Stimulated activated CD4-positive, alpha-beta T cell treated with anti-CD3 and anti-CD28 coated beads, Interleukin-15, amount 100 ng/mL, for 48 hours (primary cell): ENCODE measurements around the gene ZNF620.
"Not testable (repeated sequence)": the region's sequence is repeated elsewhere in the genome, so short reads cannot be mapped to it uniquely, and the experiment has no call there.

Experiments
- DNase-seq, 2 donors: peaks; one replicate each; pipeline ENCODE4 v3.0.0-alpha.2; 2020; ENCODE audit warnings: low read depth in 2 of 2

The ZNF620 gene

DNA sequence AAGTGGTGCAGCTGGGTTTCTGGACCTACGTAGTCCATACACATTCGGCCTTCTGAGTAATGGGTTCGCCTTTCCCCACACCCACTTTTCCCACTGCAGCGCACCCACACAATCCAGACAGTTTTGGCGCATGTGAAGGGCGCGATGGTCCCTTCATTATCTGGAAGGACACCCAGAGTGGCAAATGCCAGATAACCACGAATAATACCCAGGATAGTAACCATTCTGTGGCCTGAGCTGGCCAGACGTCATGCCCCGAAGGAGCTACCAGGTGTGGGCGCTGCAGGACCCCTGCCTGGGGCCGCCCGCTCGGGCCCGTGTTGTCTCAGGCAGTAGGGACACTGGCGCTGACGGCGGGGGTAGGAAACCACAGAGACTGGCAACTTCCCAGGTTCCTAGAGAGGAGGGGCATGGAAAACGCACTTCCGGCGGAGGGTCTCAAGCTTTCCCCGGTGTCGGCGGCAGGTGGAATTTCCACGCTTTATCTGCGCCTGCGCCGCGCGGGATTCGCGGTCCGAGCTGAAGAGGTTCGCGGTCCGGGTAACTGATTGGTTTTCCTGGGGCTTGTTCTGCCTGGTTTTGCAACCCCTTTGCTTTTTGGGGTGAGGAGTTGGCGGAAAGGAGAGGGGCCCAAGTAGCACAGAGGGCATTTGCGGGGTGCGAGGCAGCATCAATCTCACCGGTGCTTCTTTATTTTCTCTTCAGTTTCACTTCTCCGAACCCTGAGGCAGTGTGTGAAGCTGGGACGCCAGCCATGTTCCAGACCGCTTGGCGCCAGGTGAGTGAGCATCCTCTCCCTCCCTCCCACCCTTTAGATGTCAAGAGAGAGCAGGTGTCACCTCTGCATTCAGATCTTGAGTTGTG lies at the start of gene ZNF620:
ZNF620 (plus strand) TSS at position 441 of the 864 bp plus-strand sequence; CDS start at position 755, 314 bp downstream.
- DNase-seq, result peak in 1 of 2 donors; percentile 11

DNA sequence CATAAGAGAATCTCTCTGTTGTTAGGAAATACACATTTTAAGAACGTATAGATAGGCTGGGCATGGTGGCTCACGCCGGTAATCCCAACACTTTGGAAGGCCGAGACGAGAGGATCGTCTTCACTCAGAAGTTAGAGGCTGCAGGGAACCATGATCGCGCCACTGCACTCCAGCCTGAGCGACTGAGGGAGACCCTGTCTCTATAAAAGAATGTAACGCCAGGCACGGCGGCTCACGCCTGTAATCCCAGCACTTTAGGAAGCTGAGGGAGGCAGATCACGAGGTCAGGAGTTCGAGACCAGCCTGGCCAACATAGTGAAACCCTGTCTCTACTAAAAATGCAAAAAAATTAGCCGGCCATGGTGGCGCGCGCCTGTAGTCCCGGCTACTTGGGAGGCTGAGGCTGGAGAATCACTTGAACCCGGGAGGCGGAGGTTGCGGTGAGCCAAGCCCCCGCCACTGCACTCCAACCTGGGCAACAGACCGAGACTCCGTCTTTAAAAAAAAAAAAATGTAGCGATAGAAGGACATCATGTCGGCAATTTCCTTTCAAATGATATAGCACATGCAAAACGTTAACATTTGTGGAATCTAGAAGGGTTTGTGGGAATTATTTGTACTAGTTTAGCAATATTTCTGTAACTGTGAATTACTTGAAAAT lies 49.4 kb upstream of the ZNF620 start:
- DNase-seq, result no peak

DNA sequence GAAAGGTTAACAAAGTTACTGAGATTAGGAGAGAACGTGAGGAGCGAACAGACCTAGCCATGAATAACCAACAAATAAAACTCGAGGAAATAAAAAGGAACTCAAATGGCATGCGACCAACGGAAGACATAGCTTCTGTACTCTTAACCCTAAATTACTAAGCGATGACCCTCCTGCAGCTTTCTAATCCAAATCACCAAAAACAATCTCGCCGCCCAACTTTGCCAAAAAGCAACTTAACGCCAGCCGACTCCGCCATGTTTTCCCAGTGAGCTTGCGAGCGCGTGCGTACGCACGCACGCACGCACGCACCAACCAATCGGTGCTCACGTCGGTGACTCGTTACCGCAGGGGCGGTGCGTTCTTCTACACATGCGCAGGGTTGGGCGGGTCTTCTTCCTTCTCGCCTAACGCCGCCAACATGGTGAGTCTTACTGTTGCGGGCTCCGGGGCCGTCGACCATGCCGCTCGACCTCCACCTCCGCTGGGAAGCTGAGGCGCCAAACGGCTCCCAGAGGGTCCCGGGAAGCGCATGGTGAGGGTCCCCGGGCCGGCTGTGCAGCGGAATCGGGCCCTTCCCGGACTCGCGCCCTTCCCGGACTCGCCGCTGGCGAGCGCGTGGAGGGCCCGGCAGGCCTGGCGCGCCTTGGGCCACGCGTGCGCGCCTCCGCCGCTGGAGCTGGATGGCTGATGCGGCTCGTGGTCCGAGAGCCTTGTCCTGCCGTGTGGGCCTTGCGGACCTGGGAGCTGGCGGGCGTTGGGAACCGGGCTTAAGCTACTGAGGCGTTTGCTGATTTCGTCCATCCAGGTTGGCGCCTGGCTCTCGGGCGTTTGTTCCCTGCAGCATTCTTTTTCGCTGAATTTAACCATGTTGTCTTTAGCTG lies 48.7 kb upstream of the ZNF620 start, which contains the start of gene RPL14:
RPL14 (plus strand) TSS at position 400 of the 884 bp plus-strand sequence; CDS start at position 533, 133 bp downstream.
- peak; percentile 92 to 93 for DNase-seq

DNA sequence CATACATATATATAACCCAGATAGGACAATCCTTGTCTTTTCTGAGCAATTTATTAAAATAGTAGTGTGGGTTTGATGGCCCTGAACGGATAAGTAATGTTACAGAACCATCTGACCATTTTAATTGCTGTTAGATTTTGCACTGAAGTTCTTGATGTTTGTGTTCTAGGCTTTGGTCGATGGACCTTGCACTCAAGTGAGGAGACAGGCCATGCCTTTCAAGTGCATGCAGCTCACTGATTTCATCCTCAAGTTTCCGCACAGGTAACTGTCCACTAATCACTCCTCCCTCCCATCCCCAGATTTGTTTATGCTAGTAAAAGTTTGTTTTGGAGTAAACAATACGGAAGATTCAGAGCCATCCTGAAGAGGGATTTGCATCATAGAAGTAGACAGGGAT lies 47.4 kb upstream of the ZNF620 start:
- DNase-seq, result no peak

DNA sequence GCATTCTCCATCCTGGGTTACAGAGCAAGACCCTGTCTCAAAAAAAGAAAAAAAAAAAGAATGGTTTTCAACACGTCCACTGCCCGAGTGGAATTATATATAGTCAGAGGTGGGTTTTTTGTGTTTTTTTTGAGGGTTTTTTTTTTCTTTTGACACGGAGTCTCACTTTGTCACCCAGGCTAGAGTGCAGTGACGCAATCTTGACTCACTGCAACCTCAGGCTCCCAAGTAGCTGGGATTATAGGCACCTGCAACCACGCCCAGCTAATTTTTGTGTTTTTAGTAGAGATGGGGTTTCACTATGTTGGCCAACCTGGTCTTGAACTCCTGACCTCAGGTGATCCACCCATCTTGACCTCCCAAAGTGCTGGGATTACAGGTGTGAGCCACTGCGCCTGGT lies 45.4 kb upstream of the ZNF620 start:
- DNase-seq, result not testable (repeated sequence)

DNA sequence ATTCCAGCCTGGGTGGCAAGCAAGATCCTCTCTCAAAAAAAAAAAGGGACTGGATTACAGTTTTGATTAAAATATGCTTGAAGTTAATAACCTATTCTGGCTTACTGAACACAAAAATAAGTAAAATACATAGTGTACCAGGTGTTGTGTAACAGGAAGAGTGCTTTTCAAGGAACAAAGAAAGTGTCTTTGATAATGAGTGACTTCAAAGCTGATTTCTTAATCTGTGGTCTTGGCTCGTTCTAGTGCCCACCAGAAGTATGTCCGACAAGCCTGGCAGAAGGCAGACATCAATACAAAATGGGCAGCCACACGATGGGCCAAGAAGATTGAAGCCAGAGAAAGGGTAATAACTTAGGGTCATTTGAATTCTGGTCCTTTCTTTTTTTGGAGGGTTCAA lies 44.7 kb upstream of the ZNF620 start:
- DNase-seq, result no peak

DNA sequence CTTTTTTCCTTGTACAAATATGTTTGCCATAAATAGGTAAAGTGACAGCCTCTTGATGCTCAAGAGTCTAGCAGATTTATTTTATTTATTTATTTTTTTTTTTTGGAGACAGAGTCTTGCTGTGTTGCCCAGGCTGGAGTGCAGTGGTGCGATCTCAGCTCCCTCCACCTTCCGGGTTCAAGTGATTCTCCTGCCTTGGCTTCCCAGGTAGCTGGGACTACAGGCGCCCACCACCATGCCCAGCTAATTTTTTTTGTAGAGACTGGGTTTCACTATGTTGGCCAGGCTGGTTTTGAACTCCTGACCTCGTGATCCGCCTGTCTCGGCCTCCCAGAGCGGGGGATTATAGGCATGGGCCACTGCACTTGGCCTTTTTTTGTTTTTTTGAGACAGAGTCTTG lies 43.0 kb upstream of the ZNF620 start:
- DNase-seq, result not testable (repeated sequence)

DNA sequence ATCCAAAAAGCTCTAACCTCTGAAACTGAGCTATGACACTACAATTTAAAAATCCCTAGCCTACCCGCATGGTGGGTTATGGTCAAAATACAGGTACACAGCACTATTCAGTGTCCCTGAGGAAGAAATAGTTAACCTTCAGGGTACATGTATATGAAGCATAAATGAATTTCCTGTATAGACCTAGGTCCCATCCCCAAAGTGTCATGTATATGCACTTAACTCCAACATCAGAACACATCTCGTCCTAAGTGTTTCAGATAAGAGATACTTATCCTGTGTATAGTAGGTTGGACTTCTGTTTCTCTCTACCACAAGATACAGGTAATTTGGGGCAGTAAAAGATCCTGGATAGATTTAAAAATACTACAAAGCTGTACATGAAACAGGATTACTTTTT lies 42.3 kb upstream of the ZNF620 start:
- DNase-seq, result no peak

DNA sequence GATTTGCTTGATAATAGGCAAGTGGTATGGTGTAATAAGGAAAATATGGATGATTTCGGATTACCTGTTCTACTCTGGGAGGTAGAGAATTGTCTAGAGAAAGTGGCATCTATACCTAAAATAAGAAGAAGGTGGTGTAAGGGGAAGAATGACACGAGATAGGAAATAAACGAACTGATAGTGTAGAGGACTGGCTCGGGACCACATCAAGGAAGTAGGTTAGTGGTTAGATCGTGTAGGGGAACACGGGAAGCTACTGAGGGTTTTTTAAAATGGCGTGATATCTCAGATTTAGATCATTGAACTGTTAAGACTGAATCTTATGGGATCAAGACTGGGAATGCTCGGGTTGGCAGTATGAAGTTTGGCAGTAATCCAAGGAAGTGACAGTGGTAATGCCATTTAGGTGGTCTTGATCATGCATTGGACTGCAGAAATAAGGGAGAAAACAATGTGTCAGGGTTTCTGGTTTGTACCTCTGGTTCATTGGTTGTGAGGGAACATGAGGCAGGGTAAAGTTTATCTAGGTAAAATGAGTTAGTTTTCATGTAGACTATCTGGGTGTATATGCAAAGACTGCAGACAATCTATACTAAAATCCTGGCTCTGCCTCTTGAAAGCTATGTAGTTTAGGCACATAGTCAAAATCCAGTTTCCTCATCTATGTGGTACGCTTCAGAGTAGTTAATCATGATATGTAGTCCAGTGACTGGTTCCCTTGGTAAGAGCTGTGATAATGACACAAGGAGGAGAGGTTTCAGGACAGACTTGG lies 41.3 kb upstream of the ZNF620 start:
- DNase-seq, result no peak

DNA sequence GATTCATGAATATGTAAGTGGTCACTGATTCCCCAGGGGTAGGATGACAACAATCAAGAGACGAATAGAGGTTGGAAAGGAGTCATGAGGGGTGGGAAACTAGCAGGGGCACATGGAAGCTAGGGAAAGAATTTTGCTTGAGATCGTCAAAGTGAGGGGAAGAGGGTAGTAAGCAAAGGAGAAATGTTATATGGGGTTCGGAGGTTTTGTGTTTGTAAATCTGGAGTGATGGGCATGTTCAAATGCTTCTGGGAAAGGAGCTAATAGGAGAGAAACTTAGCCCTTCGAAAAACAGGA lies 40.8 kb upstream of the ZNF620 start:
- no peak for DNase-seq

DNA sequence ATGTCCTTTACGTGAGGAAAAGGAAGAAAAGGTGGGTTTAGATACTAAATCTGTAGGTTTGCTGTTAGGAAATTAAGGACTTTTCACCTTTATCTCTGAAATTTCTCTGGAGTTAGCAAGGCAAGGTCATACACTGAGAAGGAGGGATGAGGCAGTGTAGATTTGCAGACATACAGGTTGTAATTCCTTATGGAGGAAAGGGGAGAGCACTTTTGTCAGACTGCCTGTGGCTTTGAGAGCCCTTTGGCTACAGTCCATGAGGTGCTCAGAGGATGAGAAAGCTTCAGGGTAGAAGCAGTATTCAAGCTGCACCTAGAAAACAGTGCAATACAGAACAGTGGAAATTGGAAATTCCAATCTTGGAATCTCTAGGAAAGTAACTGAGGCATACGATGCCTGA lies 40.4 kb upstream of the ZNF620 start:
- no peak for DNase-seq

DNA sequence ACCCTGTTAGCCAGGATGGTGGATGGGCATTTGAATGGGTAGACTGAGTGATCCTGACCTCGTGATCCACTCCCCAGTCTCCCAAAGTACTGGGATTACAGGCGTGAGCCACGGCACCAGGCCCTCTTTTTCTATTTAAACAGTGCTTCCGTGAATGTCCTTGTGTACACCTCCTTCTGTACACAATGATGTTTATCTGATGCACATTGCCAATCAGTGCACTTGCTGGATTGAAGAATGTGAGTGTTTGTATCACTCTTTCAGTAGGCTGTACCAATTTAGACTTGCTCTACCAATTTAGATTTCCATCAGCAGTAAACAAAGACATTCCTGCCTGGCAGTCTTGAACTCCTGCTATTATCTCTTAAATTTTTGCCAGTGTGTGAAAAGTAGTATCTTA lies 37.8 kb upstream of the ZNF620 start:
- DNase-seq, result no peak

DNA sequence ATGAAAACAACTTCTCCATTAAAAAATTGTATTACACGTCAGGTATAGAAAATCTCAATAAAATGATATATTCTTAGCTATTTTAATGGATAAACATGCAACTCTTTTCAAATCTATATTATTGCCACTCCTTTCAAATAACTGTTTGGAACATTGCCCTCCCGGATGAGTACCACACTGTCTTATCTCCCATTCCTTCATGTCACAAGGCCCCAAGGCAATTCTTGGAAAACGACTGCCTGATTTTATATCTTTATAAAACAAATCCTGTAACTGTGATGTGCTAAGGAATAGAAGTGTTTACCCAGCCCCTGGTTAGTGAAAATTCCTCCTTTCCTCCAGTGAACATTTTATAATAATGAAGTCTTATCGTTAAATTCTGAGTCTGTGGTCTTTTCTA lies 35.1 kb upstream of the ZNF620 start:
- no peak for DNase-seq

DNA sequence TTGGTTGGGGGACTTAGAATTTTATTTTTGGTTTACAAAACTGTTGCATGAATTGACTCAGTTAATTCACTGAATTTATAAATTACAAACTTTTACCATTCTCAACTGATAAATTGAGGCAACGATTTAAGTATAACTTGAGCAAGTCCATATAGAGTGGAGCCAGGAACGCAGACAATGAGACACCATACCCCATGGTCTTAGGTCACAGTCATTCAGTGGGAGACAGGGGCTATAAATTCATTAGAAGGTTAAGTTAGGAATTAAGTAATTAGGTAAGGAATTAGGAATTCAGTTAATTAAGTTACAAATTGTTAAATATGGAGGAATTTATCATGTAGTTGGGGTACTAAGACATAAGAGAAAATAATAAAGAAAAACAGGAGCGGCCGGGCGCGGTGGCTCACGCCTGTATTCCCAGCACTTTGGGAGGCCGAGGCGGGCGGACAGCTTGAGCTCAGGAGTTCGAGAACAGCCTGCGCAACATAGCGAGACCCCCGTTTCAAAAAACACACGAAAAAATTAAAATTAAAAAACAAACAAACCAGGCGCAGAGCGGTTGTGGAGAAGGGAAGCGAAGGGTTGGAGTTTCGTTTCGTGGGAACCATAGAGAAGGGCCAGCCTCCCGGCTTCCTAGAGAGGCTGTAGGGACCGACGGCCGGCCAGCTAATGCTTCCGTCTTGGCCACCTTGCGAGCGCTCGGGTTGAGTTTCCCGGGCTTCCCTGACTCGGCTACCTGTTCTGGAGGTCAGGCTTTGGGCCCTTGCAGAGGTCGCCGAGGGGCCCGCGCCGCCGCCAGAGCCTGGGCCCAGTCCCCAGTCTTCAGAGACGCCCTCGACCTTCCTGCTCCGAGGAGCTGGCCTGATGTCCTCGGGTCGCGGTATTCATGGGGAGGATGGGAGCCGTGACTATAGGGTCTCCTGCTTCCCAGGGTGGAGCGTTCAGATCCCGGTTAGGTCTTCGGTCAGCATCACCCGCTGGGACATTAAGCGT lies 29.1 kb upstream of the ZNF620 start, which contains the start of gene ZNF619:
ZNF619 (plus strand) TSS at position 645 of the 993 bp plus-strand sequence. CDS start 858 bp downstream, outside the sequence.
- DNase-seq, result peak in 1 of 2 donors; percentile 28

DNA sequence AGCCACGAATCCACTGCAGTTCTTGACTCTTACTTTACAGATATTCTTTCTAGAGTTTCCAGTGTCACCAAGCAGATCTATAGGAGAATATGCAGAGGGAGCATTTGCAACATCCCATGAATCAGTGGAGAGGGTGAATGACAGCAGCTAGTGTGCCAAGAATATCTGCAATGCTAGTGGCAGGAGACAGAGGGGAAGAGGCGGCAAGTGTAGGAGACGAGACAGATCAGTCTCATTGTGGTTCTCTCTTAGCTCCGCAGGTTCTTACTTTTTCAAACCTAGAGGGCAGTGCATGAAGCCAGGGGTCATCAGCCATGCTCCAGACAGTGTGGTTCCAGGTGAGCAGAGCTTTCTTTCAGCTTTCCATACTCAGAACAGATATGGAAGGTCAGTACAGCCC lies 28.2 kb upstream of the ZNF620 start:
- no peak for DNase-seq

DNA sequence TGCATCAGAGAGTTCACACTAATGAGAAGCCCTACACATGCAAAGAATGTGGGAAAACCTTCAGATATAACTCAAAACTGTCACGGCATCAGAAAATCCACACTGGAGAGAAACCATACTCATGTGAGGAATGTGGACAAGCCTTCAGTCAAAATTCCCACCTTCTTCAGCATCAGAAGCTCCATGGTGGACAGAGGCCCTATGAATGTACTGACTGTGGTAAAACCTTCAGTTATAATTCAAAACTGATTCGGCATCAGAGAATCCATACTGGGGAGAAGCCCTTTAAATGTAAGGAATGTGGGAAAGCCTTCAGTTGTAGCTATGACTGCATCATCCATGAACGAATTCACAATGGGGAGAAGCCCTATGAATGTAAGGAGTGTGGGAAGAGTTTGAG lies 18.7 kb upstream of the ZNF620 start:
- DNase-seq, result no peak

DNA sequence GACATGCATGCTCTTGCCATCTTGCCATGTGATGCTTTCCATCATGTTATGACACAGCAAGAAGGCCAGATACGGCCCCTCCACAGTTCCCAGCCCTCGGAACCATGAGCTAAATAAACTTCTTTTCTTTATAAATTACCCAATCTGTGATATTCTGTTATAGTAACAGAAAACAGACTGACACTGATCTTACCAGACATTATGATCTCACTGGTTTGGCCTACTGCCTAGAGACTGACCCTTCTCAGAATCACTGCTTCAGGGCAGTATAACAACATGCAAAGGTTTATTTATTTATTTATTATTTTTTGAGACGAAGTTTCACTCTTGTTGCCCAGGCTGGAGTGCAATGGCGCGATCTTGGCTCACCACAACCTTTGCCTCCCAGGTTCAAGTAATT lies 14.9 kb upstream of the ZNF620 start:
- DNase-seq, result no peak

DNA sequence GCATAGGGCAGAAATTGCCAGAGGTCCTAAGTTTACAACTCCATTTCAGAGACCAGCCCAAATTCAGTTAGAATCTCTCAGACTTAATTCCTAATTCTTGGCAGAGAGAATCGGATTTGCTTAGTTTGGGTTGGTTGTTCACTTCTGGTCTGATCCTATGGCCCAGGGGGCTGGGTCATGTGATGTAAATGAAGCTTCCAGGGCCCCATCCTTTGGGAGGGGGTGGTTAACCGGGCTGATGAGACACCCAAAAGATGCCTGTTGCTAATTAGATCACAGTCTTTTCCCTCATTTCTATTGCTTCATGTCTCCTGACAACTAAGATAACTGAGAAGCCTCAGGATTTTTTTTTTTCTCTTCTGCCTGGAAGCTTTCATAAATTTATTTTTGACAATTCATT lies 11.1 kb upstream of the ZNF620 start:
- DNase-seq, result no peak

DNA sequence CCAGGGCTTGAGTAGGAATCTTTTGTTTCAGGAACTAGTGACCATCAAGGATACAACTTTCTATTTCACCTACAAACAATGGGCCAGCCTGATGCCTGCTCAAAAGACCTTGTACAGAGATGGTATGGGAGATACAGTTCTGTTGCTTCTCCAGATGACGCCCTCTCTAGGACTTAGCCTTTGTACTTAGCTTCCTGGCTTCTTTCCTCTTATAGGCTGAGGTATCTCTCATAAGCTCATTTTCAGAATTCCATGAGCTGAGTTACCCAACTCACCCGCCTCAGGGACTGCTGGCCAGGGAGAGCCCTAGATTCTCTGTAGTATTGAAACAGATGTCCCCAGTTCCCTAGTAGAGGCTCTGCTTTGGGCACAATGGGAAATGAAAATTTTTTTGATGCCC lies 8.6 kb upstream of the ZNF620 start:
- no peak for DNase-seq

DNA sequence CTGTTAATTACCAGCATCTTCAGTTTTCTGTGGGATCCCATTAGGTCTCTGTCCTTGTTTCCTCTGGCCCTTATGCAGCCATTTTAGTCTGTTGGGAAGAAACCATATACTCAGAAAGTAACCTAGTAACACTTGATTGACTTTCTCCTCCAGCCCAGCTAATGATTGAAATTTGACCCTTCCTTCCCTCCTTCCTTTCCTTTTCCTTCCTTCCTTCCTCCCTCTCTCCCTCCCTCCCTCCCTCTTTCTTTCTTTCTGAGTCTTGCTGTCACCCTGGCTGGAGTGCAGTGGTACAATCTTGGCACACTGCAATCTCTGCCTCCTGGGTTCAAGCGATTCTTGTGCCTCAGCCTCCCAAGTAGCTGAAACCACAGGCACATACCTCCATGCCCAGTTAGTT lies 5.9 kb upstream of the ZNF620 start:
- no peak for DNase-seq
